GM12878 (cell line): ENCODE measurements around the gene FERMT3. TPM values are rescaled to one million over a fixed set of nuclear protein-coding genes. Genes with fewer than 3 reads are reported as not detected.
A peak's percentile ranks its signal among the peaks of the same experiment; 100 is the strongest.

ENCODE experiments used
- ATAC-seq: fragments of 200-7000 bp; cut with Tn5 transposase; 3 replicates; pipeline ENCODE4 v1.9.1; 2020; ENCODE audit warnings: mild to moderate bottlenecking, moderate library complexity
- BruUV-seq: library from RNA; stranded (reverse); fragments of 400-500 nt; replicated peaks from 2 replicates; lab custom pipeline; 2021; lab: Mats Ljungman, UMichigan
- CTCF ChIA-PET: fragments of 300-600 bp; sonication (Branson Sonifier 250); formaldehyde crosslinking; extraction: SDS; loops from one replicate; lab custom pipeline; 2021; ENCODE audit warnings: inconsistent platforms; lab: Yijun Ruan, JAX
- POLR2A ChIA-PET: fragments of 350-600 bp; formaldehyde crosslinking; extraction: SDS; loops from one replicate; lab custom pipeline; 2021; ENCODE audit warnings: inconsistent platforms; lab: Charles Lee
- RAD21 ChIA-PET: fragments of 300-600 bp; sonication (Branson Sonifier 250); formaldehyde crosslinking; loops from one replicate; lab custom pipeline; 2023; ENCODE audit warnings: antibody characterized with exemption; ENCODE audit not compliant: unreplicated experiment; lab: Charles Lee
- SMC1A ChIA-PET: fragments of 300-600 bp; sonication (Branson Sonifier 250); formaldehyde crosslinking; loops from one replicate; lab custom pipeline; 2023; ENCODE audit not compliant: unreplicated experiment, uncharacterized antibody; lab: Charles Lee
- DNase-seq: peaks from one replicate; pipeline ENCODE4 v3.0.0-alpha.2; 2011; ENCODE audit warnings: low read depth, low spot score
- FAIRE-seq: peaks from 3 replicates; lab custom pipeline; 2011; peaks lifted over from hg19 to GRCh38; lab: Jason Lieb, UNC
- H2AFZ ChIP-seq: 2 replicates; pipeline ENCODE4 v1.6.0; 2011; ENCODE audit warnings: low read depth, low read length, control low read depth; ENCODE audit not compliant: control insufficient read depth
- H3K27ac ChIP-seq: 2 replicates; pipeline ENCODE4 v1.5.1; 2011; ENCODE audit warnings: control low read depth; ENCODE audit not compliant: control insufficient read depth, insufficient read depth
- H3K27me3 ChIP-seq, 2 experiments: replicated peaks in 1 of 2; 2 replicates each; pipeline versions ENCODE4 v1.6.0 to v1.6.1; 2011; ENCODE audit warnings: low read length in 1 of 2; ENCODE audit not compliant: control insufficient read depth in 2 of 2, insufficient read depth in 2 of 2
- H3K36me3 ChIP-seq, 2 experiments: 2 replicates each; pipeline ENCODE4 v1.5.1; 2011; ENCODE audit warnings: low read length in 1 of 2; ENCODE audit not compliant: control insufficient read depth in 2 of 2, insufficient read depth in 2 of 2
- H3K4me1 ChIP-seq: 2 replicates; pipeline ENCODE4 v1.6.1; 2011; ENCODE audit warnings: mild to moderate bottlenecking, low read length, moderate library complexity, mixed read lengths; ENCODE audit not compliant: control insufficient read depth, insufficient read depth
- H3K4me2 ChIP-seq: 2 replicates; pipeline ENCODE4 v1.6.0; 2011; ENCODE audit warnings: control low read depth; ENCODE audit not compliant: control insufficient read depth, insufficient read depth
- H3K4me3 ChIP-seq: fragments of 200-600 bp; sonication (generic); 2 replicates; pipeline ENCODE4 v1.5.1; 2016
- H3K79me2 ChIP-seq: 2 replicates; pipeline ENCODE4 v1.6.0; 2011; ENCODE audit warnings: low read length; ENCODE audit not compliant: control insufficient read depth, insufficient read depth
- H3K9ac ChIP-seq: 2 replicates; pipeline ENCODE4 v1.8.0; 2011; ENCODE audit warnings: low read length, control low read depth, mixed read lengths; ENCODE audit not compliant: control insufficient read depth, insufficient read depth
- H3K9me3 ChIP-seq: replicated peaks from 3 replicates; pipeline ENCODE4 v1.5.1; 2011; ENCODE audit warnings: mild to moderate bottlenecking, low read length; ENCODE audit not compliant: control insufficient read depth, insufficient read depth
- H4K20me1 ChIP-seq: 2 replicates; pipeline ENCODE4 v1.6.0; 2011; ENCODE audit not compliant: control insufficient read depth, insufficient read depth
- CUX1 ChIP-seq: IDR thresholded peaks from 2 replicates; pipeline ENCODE4 v1.6.1; 2012; ENCODE audit warnings: improper control_type of control experiment, low read depth, low read length; ENCODE audit not compliant: insufficient replicate concordance
- HDAC2 ChIP-seq: fragments of 200-600 bp; sonication (generic); IDR thresholded peaks from 2 replicates; pipeline ENCODE4 v1.6.1; 2017
- MEF2B ChIP-seq: fragments of 450-650 bp; IDR thresholded peaks from 2 replicates; pipeline ENCODE4 v1.6.1; 2018; ENCODE audit warnings: mild to moderate bottlenecking, moderate library complexity; ENCODE audit not compliant: partially characterized antibody, poor library complexity, severe bottlenecking
- PML ChIP-seq: IDR thresholded peaks from 2 replicates; pipeline ENCODE4 v1.6.1; 2012; ENCODE audit warnings: low read length, inconsistent platforms
- RAD21 ChIP-seq: IDR thresholded peaks from 2 replicates; pipeline ENCODE4 v1.6.1; 2011; ENCODE audit warnings: mild to moderate bottlenecking, low read depth, low read length, moderate library complexity; ENCODE audit not compliant: insufficient read depth
- ZBTB40 ChIP-seq: fragments of 450-650 bp; IDR thresholded peaks from 2 replicates; pipeline ENCODE4 v1.6.1; 2016; ENCODE audit warnings: mild to moderate bottlenecking, moderate library complexity, borderline replicate concordance
- ZNF207 ChIP-seq: fragments of 450-650 bp; IDR thresholded peaks from 2 replicates; pipeline ENCODE4 v1.6.1; 2014; ENCODE audit warnings: antibody characterized with exemption, mild to moderate bottlenecking, borderline replicate concordance
- WGBS: methylation state at CpG from one replicate; pipeline ENCODE4 v1.1.6; 2016; ENCODE audit warnings: low lambda C conversion rate; ENCODE audit not compliant: insufficient replicate concordance, insufficient coverage; ENCODE audit errors: missing lambda C conversion rate; 5-methylcytosine and 5-hydroxymethylcytosine counted together
- in situ Hi-C: fragments of 300-500 bp; cut with MboI; formaldehyde crosslinking; loops from 9 replicates; pipeline ENCODE4 v1.14.3; 2018; ENCODE audit warnings: mixed read lengths
- intact Hi-C: fragments of 100-400 bp; cut with micrococcal nuclease; formaldehyde crosslinking; loops from one replicate; pipeline ENCODE4 v1.14.2; 2022; ENCODE audit not compliant: unreplicated experiment
- polyA plus RNA-seq, 11 experiments: library from polyadenylated mRNA; depleted of rRNA in 4 of 11; unstranded in 6 of 11; stranded (reverse) in 5 of 11; fragments of >200 nt; fragmentation: Nextera tagmentation in 4 of 11; fragmentation: Illumina TruSeq in 1 of 11; extraction: Ambion mirVana in 4 of 11; extraction: Trizol in 1 of 11; gene quantifications; 1 replicate in 1 of 11; 2 replicates in 10 of 11; pipeline versions ENCODE4 v1.2.1 to v1.2.3, GENCODE V29; 2011 to 2016; ENCODE audit warnings: inconsistent platforms in 2 of 11, missing spikeins in 2 of 11, low read depth in 1 of 11
- total RNA-seq, 4 experiments: library from RNA; depleted of rRNA in 3 of 4; stranded (reverse); fragments of >200 nt in 3 of 4; fragmentation: Illumina TruSeq in 1 of 4; extraction: Trizol in 1 of 4; gene quantifications; 2 replicates each; pipeline versions ENCODE4 v1.2.1 to v1.2.3, GENCODE V29; 2013 to 2021
- TF ChIP-seq, protein P1 (sequence below): fragments of 450-650 bp; formaldehyde crosslinking; IDR thresholded peaks from 2 replicates; pipeline ENCODE4 v1.4.0; 2020; ENCODE audit warnings: mild to moderate bottlenecking, moderate library complexity

Gene FERMT3
- total and polyA plus RNA-seq, 10 of the 15 experiments (the other 5 are each of a cell fraction or from before 2014, with no cell fraction given) = 2.0 to 211 (median 114) TPM

DNA sequence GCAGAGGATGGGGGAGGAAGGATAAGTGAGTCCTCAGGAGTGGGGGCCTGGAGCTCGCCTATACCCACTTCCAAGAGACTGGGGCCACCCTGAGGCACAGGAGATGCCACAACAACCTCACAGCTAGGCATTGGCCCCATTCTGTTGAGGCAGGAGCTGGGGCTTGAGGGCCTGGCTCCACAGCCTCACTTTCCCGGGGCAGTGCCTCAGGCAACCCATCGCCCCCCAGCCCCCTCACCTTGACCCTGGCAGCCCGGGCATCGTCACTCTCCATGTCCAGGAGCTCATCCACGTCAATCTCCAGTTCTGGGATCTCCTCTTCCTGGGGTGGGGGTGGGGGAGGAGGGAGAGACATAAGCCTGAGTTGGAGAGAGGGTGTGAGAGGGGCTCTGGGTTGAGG, 38.4 kb downstream of the FERMT3 start:
- peaks cover 16% of the 10 kb centered on the region for H3K4me1 ChIP-seq
- peaks cover 0 to 10% of the 10 kb centered on the region in 2 experiments; a peak in 2 of 4 replicates for H3K36me3 ChIP-seq
- intact Hi-C loops (no loop called here), in situ Hi-C loops (loop anchor here (25.0 kb wide), 1 partner anchor 1617 kb away; the partner anchor contains the start of genes CFL1, EFEMP2 and MUS81)
- DNase-seq (no peak), FAIRE-seq (no peak), ATAC-seq (no peak)
- H3K79me2 ChIP-seq = peaks cover 38% of the 10 kb centered on the region
- BruUV-seq = no TSS peak
- CTCF ChIA-PET = interaction anchor here (1.0 to 6.2 kb wide), 6 partner anchors 24 to 60 kb away, joined by 3 to 66 read pairs (median 10); partner anchors contain the start of genes CATSPERZ and FERMT3
- SMC1A ChIA-PET = interaction anchor here (1.8 to 2.0 kb wide), 2 partner anchors 38 to 41 kb away, joined by 5 to 7 read pairs; partner anchors contain the start of gene FERMT3
- peak overlapping the region; percentile 91 for H3K4me3 ChIP-seq
- peak overlapping the region; percentile 92 for H3K9ac ChIP-seq
- RAD21 ChIA-PET = interaction anchor here (0.6 to 8.6 kb wide), 5 partner anchors 11 to 110 kb away, joined by 3 to 104 read pairs (median 4); partner anchors contain the start of genes FERMT3, MACROD1 and VEGFB
- peak overlapping the region; percentile 90 for H3K27ac ChIP-seq
- peak overlapping the region; percentile 80 for H3K4me2 ChIP-seq
- no peak overlapping the region for H2AFZ ChIP-seq
- no peaks in the 10 kb centered on the region for H3K9me3 ChIP-seq
- no peaks in the 10 kb centered on the region for H3K27me3 ChIP-seq
- 6% methylated on average over 6 of the region's 6 CpGs for WGBS
- H4K20me1 ChIP-seq = no peaks in the 10 kb centered on the region
- no peak for TF ChIP-seq ZBTB40
- no peak for TF ChIP-seq MEF2B
- TF ChIP-seq PML = no peak
- no peak for TF ChIP-seq HDAC2
- no peak for TF ChIP-seq CUX1
- TF ChIP-seq RAD21 = no peak
- TF ChIP-seq ZNF207 = no peak
- TF ChIP-seq, protein P1, sequence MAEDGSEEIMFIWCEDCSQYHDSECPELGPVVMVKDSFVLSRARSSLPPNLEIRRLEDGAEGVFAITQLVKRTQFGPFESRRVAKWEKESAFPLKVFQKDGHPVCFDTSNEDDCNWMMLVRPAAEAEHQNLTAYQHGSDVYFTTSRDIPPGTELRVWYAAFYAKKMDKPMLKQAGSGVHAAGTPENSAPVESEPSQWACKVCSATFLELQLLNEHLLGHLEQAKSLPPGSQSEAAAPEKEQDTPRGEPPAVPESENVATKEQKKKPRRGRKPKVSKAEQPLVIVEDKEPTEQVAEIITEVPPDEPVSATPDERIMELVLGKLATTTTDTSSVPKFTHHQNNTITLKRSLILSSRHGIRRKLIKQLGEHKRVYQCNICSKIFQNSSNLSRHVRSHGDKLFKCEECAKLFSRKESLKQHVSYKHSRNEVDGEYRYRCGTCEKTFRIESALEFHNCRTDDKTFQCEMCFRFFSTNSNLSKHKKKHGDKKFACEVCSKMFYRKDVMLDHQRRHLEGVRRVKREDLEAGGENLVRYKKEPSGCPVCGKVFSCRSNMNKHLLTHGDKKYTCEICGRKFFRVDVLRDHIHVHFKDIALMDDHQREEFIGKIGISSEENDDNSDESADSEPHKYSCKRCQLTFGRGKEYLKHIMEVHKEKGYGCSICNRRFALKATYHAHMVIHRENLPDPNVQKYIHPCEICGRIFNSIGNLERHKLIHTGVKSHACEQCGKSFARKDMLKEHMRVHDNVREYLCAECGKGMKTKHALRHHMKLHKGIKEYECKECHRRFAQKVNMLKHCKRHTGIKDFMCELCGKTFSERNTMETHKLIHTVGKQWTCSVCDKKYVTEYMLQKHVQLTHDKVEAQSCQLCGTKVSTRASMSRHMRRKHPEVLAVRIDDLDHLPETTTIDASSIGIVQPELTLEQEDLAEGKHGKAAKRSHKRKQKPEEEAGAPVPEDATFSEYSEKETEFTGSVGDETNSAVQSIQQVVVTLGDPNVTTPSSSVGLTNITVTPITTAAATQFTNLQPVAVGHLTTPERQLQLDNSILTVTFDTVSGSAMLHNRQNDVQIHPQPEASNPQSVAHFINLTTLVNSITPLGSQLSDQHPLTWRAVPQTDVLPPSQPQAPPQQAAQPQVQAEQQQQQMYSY (CRISPR knock-in tag) = no peak
- POLR2A ChIA-PET = interaction anchor here (1.3 to 7.4 kb wide), 10 partner anchors 12 to 61 kb away, joined by 3 to 82 read pairs (median 6); partner anchors contain the start of genes BAD, DNAJC4, ESRRA and FERMT3
